ENCODE measurements around the gene TANC1. TPM values are rescaled to one million over a fixed set of nuclear protein-coding genes. Genes with fewer than 3 reads are reported as not detected.

Gene TANC1
- total and polyA plus RNA-seq, 2 of the 4 experiments (the other 2 are of a cell fraction), result 10.2 to 12.9 TPM

GRCh38 chr2:159090514-159091201 lies 122.2 kb downstream of the TANC1 start:
- Histone ChIP-seq H3K4me1 (ENCODE audit: control insufficient read depth, insufficient read depth, low read length) (peaks cover 43% of the 10 kb centered on the region), H3K18ac (ENCODE audit: low read depth, low read length) (peak overlapping the region; percentile 63), H2AK9ac (replicated peaks; ENCODE audit: low read depth, low read length, poor library complexity) (peak overlapping the region; percentile 23), H3K4me3 (ENCODE audit: insufficient read depth, low read depth, low read length) (no peak overlapping the region), H3K36me3 (ENCODE audit: control insufficient read depth, insufficient read depth, low read length) (0 out of 2 replicates have a peak, but pooled peaks cover 2% of the 10 kb centered on the region), H2BK20ac (ENCODE audit: low read depth, low read length) (peak overlapping the region; percentile 73), H3K23ac (ENCODE audit: low read depth, low read length) (peak overlapping the region; percentile 61; the same call in 1 of the 2 replicates), H3K14ac (replicated peaks; ENCODE audit: low read depth, low read length) (peak overlapping the region; percentile 74), H2AFZ (replicated peaks; ENCODE audit: low read length, poor library complexity) (no peak overlapping the region), H3K9me3 (ENCODE audit: control insufficient read depth, insufficient read depth, low read length) (no peaks in the 10 kb centered on the region), H2BK15ac (ENCODE audit: low read depth, low read length) (peak overlapping the region; percentile 52; the same call in 2 of the 3 replicates), H4K8ac (ENCODE audit: low read depth in 2 of 2, low read length in 2 of 2) (peak overlapping the region; percentile 13 to 67; a peak in 2 of 4 replicates), H2BK5ac (ENCODE audit: low read depth, low read length, poor library complexity, severe bottlenecking) (peak overlapping the region; percentile 51), H4K20me1 (ENCODE audit: insufficient read depth, low read length) (no peaks in the 10 kb centered on the region), H3K79me1 (ENCODE audit: low read depth in 1 of 2, low read length in 2 of 2) (peaks cover 34 to 67% of the 10 kb centered on the region in 2 experiments), H3K4ac (ENCODE audit: low read depth, low read length) (peak overlapping the region; percentile 86), H3K9me1 (ENCODE audit: insufficient read depth, low read length) (peaks cover 38% of the 10 kb centered on the region), H3K27ac (ENCODE audit: insufficient read depth, low read length) (peak overlapping the region; percentile 70), H3K9ac (ENCODE audit: low read depth, low read length) (no peak overlapping the region), H3K27me3 (ENCODE audit: control insufficient read depth, insufficient read depth, low read length) (no peaks in the 10 kb centered on the region), H2AK5ac (ENCODE audit: low read depth, low read length) (peak overlapping the region; percentile 81; the same call in 1 of the 2 replicates), H4K91ac (ENCODE audit: insufficient read depth, low read depth, low read length) (peak overlapping the region; percentile 64), H4K5ac (ENCODE audit: low read depth, low read length) (peak overlapping the region; percentile 60), H3K4me2 (ENCODE audit: low read depth, low read length) (peak overlapping the region; percentile 53), H3K56ac (ENCODE audit: extremely low read depth, insufficient read depth, low read length) (0 out of 2 replicates have a peak overlapping the region, but pooled peaks have one; percentile 7), H2BK120ac (ENCODE audit: low read depth, low read length) (peak overlapping the region; percentile 78)
- POLR2A ChIA-PET (ENCODE audit: unreplicated experiment), result no interaction called here
- in situ Hi-C loops (cut with MboI; ENCODE audit: low sequenced_read_pairs) (no loop called here), dilution Hi-C loops (cut with HindIII; ENCODE audit: low sequenced_read_pairs, unreplicated experiment) (no loop called here), intact Hi-C loops (cut with micrococcal nuclease) (no loop called here)
- TF ChIP-seq FOS (IDR thresholded peaks at IDR 0.05; ENCODE audit: low read depth, low read length) (0 out of 2 replicates have a peak, but pooled peaks have one; percentile 18), MXI1 (IDR thresholded peaks at IDR 0.05; ENCODE audit: borderline replicate concordance, low read depth, low read length) (no peak)
- BruUV-seq (replicated peaks), result no TSS peak
- ATAC-seq (ENCODE audit: low read depth) (peak; percentile 45; the same call in 1 of the 2 replicates), DNase-seq (peak; percentile 38)
- CTCF ChIA-PET, result interaction anchor here (0.7 kb wide), 1 partner anchor 28 kb away, joined by 3 read pairs; no protein-coding TSS in a partner anchor
- 55% methylated on average over 2 of the region's 11 CpGs; no CpG with 5 or more reads in 1 of the 2 experiments for WGBS, 2 experiments (ENCODE audit: extremely low coverage in 2 of 2, insufficient read length in 1 of 2)

Measured in IMR-90 (cell line).